Caco-2 (cell line): ENCODE results near the gene HDAC4. TPM values are rescaled to one million over a fixed set of nuclear protein-coding genes. Genes with fewer than 3 reads are reported as not detected.

ENCODE experiments used
- BruUV-seq: library from RNA; stranded (reverse); fragments of 400-500 nt; replicated peaks from 2 replicates; lab custom pipeline; 2021; lab: Mats Ljungman, UMichigan
- CTCF ChIA-PET: fragments of 300-600 bp; sonication (Branson Sonifier 250); formaldehyde crosslinking; loops from one replicate; lab custom pipeline; 2022; ENCODE audit warnings: antibody characterized with exemption; lab: Charles Lee
- POLR2A ChIA-PET: fragments of 300-600 bp; sonication (Branson Sonifier 250); formaldehyde crosslinking; loops from one replicate; lab custom pipeline; 2022; ENCODE audit warnings: antibody characterized with exemption; lab: Charles Lee
- DNase-seq, 2 experiments: peaks; one replicate each; pipeline versions ENCODE4 v3.0.0 to v3.0.0-alpha.2; 2020 to 2022
- H3K27me3 ChIP-seq: replicated peaks from 2 replicates; pipeline ENCODE4 v1.6.0; 2011; ENCODE audit warnings: low read length; ENCODE audit not compliant: control insufficient read depth, insufficient read depth
- H3K36me3 ChIP-seq: 2 replicates; pipeline ENCODE4 v1.5.1; 2011; ENCODE audit warnings: low read length; ENCODE audit not compliant: control insufficient read depth, insufficient read depth
- H3K4me1 ChIP-seq: fragments of 250-450 bp; sonication (Bioruptor Pico); 2 replicates; pipeline ENCODE4 v1.5.1; 2020; ENCODE audit warnings: mild to moderate bottlenecking
- H3K4me3 ChIP-seq: 2 replicates; pipeline ENCODE4 v1.5.1; 2011; ENCODE audit warnings: low read depth, mild to moderate bottlenecking, control low read depth, low read length
- H3K9me3 ChIP-seq: fragments of 250-450 bp; sonication (Bioruptor Pico); 2 replicates; pipeline ENCODE4 v1.5.1; 2020; ENCODE audit warnings: mild to moderate bottlenecking, moderate library complexity
- H3K27ac Mint-ChIP-seq: one replicate; pipeline ENCODE4 v1.8.0; 2022; ENCODE audit warnings: mixed read lengths; ENCODE audit not compliant: unreplicated experiment
- H3K27me3 Mint-ChIP-seq: one replicate; pipeline ENCODE4 v1.8.0; 2022; ENCODE audit warnings: mixed read lengths; ENCODE audit not compliant: insufficient read depth, unreplicated experiment
- H3K36me3 Mint-ChIP-seq: one replicate; pipeline ENCODE4 v1.8.0; 2022; ENCODE audit warnings: mild to moderate bottlenecking, mixed read lengths; ENCODE audit not compliant: insufficient read depth, unreplicated experiment
- H3K4me1 Mint-ChIP-seq: one replicate; pipeline ENCODE4 v1.8.0; 2022; ENCODE audit warnings: low read depth, mixed read lengths; ENCODE audit not compliant: unreplicated experiment
- H3K4me3 Mint-ChIP-seq: one replicate; pipeline ENCODE4 v1.8.0; 2022; ENCODE audit warnings: mild to moderate bottlenecking, moderate library complexity, mixed read lengths; ENCODE audit not compliant: unreplicated experiment
- H3K9me3 Mint-ChIP-seq: one replicate; pipeline ENCODE4 v1.8.0; 2022; ENCODE audit warnings: mixed read lengths; ENCODE audit not compliant: unreplicated experiment
- intact Hi-C: fragments of 100-400 bp; cut with micrococcal nuclease; formaldehyde crosslinking; loops from one replicate; pipeline ENCODE4 v1.10.0; 2022; ENCODE audit not compliant: unreplicated experiment
- total RNA-seq: library from RNA; stranded (reverse); gene quantifications from 2 replicates; pipeline ENCODE4 v1.2.3, GENCODE V29; 2022
- TF ChIP-seq, protein P1 (sequence below), 2 experiments: fragments of 200-600 bp in 1 of 2; IDR thresholded peaks; 1 replicate in 1 of 2; 2 replicates in 1 of 2; pipeline versions ENCODE4 v1.5.1 to v1.8.0; 2011 to 2022; ENCODE audit warnings: antibody characterized with exemption in 1 of 2, control low read depth in 1 of 2, inconsistent platforms in 1 of 2, low read depth in 1 of 2, low read length in 1 of 2, mild to moderate bottlenecking in 1 of 2, moderate library complexity in 1 of 2; ENCODE audit not compliant: insufficient read depth in 1 of 2, severe bottlenecking in 1 of 2, unreplicated experiment in 1 of 2

The HDAC4 gene
- total RNA-seq, 1 experiment from 2014 or later: 15.5 TPM

DNA sequence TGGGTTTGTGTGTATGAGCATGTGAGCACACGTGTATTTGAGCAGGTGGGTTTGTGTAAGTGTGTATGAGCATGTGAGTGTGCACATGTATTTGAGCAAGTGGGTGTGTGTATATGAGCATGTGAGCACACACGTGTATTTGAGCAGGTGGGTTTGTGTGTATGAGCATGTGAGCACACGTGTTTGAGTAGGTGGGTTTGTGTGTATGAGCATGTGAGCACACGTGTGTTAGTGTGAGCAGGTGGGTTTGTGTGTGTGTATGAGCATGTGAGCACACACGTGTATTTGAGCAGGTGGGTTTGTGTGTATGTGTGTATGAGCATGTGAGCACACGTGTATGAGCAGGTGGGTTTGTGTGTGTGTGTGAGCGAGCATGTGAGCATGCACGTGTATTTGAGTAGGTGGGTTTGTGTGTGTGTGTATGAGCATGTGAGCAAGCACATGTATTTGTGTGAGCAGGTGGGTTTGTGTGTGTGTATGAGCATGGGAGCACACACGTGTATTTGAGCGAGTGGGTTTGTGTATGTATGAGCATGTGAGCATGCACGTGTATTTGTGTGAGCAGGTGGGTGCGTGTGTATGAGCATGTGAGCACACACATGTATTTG is 383.2 kb downstream of the HDAC4 start:
- H3K4me3 Mint-ChIP-seq: no peak overlapping the region
- H3K9me3 ChIP-seq: no peaks in the 10 kb centered on the region
- no peak for DNase-seq
- TF ChIP-seq, protein P1, sequence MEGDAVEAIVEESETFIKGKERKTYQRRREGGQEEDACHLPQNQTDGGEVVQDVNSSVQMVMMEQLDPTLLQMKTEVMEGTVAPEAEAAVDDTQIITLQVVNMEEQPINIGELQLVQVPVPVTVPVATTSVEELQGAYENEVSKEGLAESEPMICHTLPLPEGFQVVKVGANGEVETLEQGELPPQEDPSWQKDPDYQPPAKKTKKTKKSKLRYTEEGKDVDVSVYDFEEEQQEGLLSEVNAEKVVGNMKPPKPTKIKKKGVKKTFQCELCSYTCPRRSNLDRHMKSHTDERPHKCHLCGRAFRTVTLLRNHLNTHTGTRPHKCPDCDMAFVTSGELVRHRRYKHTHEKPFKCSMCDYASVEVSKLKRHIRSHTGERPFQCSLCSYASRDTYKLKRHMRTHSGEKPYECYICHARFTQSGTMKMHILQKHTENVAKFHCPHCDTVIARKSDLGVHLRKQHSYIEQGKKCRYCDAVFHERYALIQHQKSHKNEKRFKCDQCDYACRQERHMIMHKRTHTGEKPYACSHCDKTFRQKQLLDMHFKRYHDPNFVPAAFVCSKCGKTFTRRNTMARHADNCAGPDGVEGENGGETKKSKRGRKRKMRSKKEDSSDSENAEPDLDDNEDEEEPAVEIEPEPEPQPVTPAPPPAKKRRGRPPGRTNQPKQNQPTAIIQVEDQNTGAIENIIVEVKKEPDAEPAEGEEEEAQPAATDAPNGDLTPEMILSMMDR (IDR thresholded peaks at IDR 0.05; ENCODE audit: insufficient read depth in 1 of 2, low read depth in 1 of 2, low read length in 1 of 2, severe bottlenecking in 1 of 2, unreplicated experiment in 1 of 2): no peak
- ChIA-PET POLR2A (no interaction called here), CTCF (no interaction called here)
- H3K36me3 ChIP-seq: no peaks in the 10 kb centered on the region
- BruUV-seq: no TSS peak
- no peaks in the 10 kb centered on the region for H3K9me3 Mint-ChIP-seq
- H3K27ac Mint-ChIP-seq: no peak overlapping the region
- H3K4me1 Mint-ChIP-seq: no peaks in the 10 kb centered on the region
- H3K36me3 Mint-ChIP-seq: no peaks in the 10 kb centered on the region
- intact Hi-C loops: no loop called here
- peaks cover 2% of the 10 kb centered on the region for H3K27me3 Mint-ChIP-seq
- no peak overlapping the region for H3K4me3 ChIP-seq
- no peaks in the 10 kb centered on the region for H3K4me1 ChIP-seq
- H3K27me3 ChIP-seq: no peaks in the 10 kb centered on the region

DNA sequence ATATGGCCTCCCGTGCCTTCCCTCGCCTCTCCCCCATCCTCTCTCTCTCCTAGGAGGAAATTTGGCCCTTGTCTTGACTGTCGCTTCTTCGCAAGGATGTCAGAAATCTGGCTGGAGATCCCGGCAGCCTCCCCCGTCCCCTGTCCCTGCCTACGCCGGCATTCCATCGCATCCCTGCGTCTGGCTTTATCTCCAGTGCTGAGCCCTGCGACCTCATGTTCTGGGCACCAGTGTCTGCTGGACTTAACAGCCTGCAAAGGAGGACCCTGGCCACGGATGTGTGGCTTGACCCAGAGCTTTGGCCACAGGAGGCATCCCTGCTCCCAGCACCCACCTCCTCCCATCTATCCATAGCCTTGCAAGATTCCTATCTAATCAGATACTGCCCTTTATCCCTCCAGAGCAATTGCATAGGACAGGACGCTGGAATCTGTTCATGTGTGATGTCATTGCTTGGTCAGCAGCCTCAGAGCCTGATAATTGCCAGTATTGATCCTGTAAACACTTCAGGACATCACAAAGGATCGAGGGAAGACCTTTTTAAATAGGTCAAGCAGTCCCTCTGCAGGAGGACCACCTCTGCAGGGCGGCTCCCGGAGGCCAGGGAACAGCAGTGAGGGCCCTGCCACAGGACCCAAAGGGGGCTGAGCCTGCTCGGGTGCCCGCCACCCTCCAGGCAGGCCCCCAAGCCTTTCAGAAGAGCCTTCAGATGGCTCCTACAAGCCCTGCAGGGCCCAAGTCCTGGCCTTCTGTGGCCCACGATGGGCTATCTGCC is 384.7 kb downstream of the HDAC4 start:
- intact Hi-C loops: no loop called here
- no peaks in the 10 kb centered on the region for H3K36me3 Mint-ChIP-seq
- Histone ChIP-seq H3K9me3 (no peaks in the 10 kb centered on the region), H3K4me1 (no peaks in the 10 kb centered on the region), H3K4me3 (no peak overlapping the region), H3K36me3 (no peaks in the 10 kb centered on the region), H3K27me3 (no peaks in the 10 kb centered on the region)
- no peak overlapping the region for H3K4me3 Mint-ChIP-seq
- no peaks in the 10 kb centered on the region for H3K4me1 Mint-ChIP-seq
- H3K27ac Mint-ChIP-seq: no peak overlapping the region
- CTCF ChIA-PET: no interaction called here
- peaks cover 2% of the 10 kb centered on the region for H3K27me3 Mint-ChIP-seq
- no peak for DNase-seq
- no peaks in the 10 kb centered on the region for H3K9me3 Mint-ChIP-seq
- POLR2A ChIA-PET: no interaction called here
- TF ChIP-seq, protein P1 (IDR thresholded peaks at IDR 0.05; ENCODE audit: insufficient read depth in 1 of 2, low read depth in 1 of 2, low read length in 1 of 2, severe bottlenecking in 1 of 2, unreplicated experiment in 1 of 2): no peak
- no TSS peak for BruUV-seq

DNA sequence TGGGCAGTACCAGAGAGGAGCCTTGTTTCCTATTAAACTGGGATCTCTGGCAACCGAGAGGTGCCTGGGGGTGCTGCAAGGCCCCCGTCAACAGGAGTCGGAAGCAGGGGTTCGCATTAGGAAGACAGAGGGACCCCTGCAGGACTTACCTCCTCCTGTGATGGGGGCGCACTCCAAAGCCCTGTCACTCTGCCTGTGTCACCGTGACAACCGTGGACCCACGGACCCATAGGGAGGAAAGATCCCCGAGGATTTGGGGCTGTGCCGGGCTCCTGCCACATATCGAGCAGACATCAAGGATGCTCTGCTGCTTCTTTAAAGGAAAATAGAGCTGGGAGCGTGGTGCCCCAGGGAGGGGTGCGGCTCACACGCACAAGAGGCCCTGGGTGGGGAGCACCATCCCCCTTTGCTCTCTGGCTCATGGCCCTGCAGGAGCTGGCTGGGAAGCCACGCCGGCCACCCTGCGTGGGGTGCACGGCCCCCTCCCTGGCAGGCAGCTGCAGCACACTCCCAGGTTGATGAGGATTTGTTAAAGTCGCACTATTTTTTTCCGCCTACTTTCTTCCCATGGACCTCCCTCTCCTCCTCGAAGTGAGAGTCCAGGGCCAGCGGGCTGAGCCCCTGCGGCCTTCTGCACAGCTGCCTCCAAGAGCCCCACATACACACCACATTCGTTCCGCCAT is 385.5 kb downstream of the HDAC4 start:
- H3K27me3 Mint-ChIP-seq: peaks cover 2% of the 10 kb centered on the region
- POLR2A ChIA-PET: no interaction called here
- no peaks in the 10 kb centered on the region for H3K4me1 ChIP-seq
- intact Hi-C loops: no loop called here
- CTCF ChIA-PET: no interaction called here
- no peak for DNase-seq
- TF ChIP-seq, protein P1 (IDR thresholded peaks at IDR 0.05; ENCODE audit: insufficient read depth in 1 of 2, low read depth in 1 of 2, low read length in 1 of 2, severe bottlenecking in 1 of 2, unreplicated experiment in 1 of 2): no peak
- no TSS peak for BruUV-seq
- no peak overlapping the region for H3K4me3 ChIP-seq
- H3K27me3 ChIP-seq: no peaks in the 10 kb centered on the region
- no peak overlapping the region for H3K27ac Mint-ChIP-seq
- H3K4me3 Mint-ChIP-seq: no peak overlapping the region
- no peaks in the 10 kb centered on the region for H3K36me3 Mint-ChIP-seq
- H3K4me1 Mint-ChIP-seq: no peaks in the 10 kb centered on the region
- no peaks in the 10 kb centered on the region for H3K36me3 ChIP-seq
- no peaks in the 10 kb centered on the region for H3K9me3 Mint-ChIP-seq
- no peaks in the 10 kb centered on the region for H3K9me3 ChIP-seq
